A549 treated with Hydrocortisone at 1 μM for 4 hours (cell line): ENCODE measurements around the gene EFHD1. TPM values are rescaled to one million over a fixed set of nuclear protein-coding genes. Genes with fewer than 3 reads are reported as not detected.

ENCODE experiments used
- total RNA-seq: library from RNA; stranded (reverse); fragments of 200-300 nt; extraction: Qiagen RNA extraction; gene quantifications from 5 replicates; pipeline ENCODE4 v1.2.3, GENCODE V29; 2022

The EFHD1 gene
- total RNA-seq = 3.3 to 5.0 TPM (median 4.3 TPM) in 5 replicates

DNA sequence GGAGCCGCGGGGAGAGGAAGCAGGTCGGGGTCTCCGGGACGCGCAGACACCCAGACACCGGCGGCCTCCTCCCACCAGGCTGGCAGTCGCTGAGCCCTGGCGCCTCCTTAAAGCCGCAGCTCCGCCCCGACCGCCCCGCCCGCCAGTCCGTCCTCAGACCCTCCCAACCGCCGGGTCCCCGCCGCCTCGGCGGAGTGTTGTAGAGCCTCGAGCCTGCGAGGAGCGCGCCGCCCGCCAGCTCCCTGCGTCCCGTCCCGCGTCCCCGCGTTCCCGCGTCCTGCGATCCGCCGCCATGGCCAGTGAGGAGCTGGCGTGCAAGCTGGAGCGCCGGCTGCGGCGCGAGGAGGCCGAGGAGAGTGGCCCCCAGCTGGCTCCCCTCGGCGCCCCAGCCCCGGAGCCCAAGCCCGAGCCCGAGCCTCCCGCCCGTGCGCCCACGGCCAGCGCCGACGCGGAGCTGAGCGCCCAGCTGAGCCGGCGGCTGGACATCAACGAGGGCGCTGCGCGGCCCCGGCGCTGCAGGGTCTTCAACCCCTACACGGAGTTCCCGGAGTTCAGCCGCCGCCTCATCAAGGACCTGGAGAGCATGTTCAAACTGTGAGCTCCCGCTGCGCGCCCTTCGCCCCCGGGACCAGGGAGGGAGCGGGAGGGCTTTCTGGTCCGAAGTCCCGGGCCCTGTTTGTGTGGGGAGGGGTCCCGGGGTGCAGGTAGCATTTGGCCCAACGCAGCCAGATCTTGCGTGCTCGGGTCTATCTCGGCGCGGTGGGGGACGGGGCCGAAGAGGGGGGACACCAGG lies at the start of gene EFHD1:
TSS of gene EFHD1 (plus strand) at position 192 of the 793 bp plus-strand sequence. CDS start at position 293, 101 bp downstream.

DNA sequence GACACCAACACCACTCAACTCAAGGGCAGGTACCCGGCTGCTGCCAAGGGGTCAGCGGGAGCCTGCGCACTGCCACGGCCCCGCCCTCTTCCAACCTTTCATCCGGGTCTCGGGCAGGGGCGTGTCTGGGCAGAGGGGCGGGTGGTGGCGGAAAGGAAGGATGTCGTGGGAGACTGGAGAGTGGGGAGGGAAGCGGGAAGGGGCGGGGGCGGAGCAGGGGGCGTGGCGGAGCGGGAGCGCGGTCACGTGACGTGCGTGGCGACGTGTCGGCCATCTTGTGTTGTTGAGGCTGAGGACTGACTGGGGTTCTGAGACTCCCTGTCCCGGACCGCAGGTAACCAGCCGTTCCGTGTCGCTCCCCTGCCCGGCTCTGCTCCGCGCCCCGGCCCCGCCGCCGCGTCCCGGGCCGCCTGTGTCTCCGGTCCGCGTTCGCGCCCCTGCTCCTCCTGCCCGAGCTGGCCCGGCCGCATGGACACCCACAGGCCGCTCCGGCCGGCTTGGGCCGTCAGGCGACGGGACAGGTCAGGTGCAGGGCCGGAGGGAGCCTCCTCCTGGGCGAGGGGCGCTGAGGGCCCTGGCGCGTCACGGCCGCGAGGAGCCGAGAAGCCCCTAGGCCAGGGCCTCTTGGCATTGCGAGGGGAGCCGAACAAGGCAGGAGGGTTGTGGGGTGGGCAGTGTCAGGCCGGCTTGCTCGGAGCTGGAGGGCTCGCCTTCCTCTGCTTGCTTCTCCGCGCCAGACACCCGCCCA lies 63.8 kb downstream of the EFHD1 start, which contains the start of gene GIGYF2:
TSS of gene GIGYF2 (plus strand) at position 273 of the 748 bp plus-strand sequence. CDS start 37,867 bp downstream, outside the sequence.

Other genes with a start within 250 kb of the EFHD1 start
- 0.31 to 0.38 TPM (median 0.36 TPM) in 5 replicates for gene ALPG, start 226.8 kb upstream of the EFHD1 start, total RNA-seq
- gene ALPI, start 177.5 kb upstream of the EFHD1 start, total RNA-seq = 0.05 TPM in 2 of 5 replicates, not detected in the others
- gene ECEL1, start 145.8 kb upstream of the EFHD1 start, total RNA-seq = 0.09 to 0.37 TPM (median 0.15 TPM) in 5 replicates
- gene PRSS56, start 113.2 kb upstream of the EFHD1 start, total RNA-seq = 0.06 to 0.18 TPM (median 0.15 TPM) in 5 replicates
- not detected in 5 replicates for gene CHRND, start 107.4 kb upstream of the EFHD1 start, total RNA-seq
- not detected in 5 replicates for gene CHRNG, start 93.9 kb upstream of the EFHD1 start, total RNA-seq
- 3.4 to 5.6 TPM (median 4.6 TPM) in 5 replicates for gene TIGD1, start 83.0 kb upstream of the EFHD1 start, total RNA-seq
- gene EIF4E2, start 82.9 kb upstream of the EFHD1 start, total RNA-seq = 82.3 to 175 TPM (median 87.7 TPM) in 5 replicates
- gene GIGYF2, start 63.7 kb downstream of the EFHD1 start, total RNA-seq = 24.9 to 36.9 TPM (median 26.2 TPM) in 5 replicates
- not detected in 5 replicates for gene KCNJ13, start 143.0 kb downstream of the EFHD1 start, total RNA-seq
- gene SNORC, start 236.7 kb downstream of the EFHD1 start, total RNA-seq = 2.4 to 11.7 TPM (median 10.1 TPM) in 5 replicates